DOHH2 (cell line): ENCODE results near the gene ROBO1.
A peak's percentile ranks its signal among the peaks of the same experiment; 100 is the strongest.
"Not testable (repeated sequence)": the region's sequence is repeated elsewhere in the genome, so short reads cannot be mapped to it uniquely, and the experiment has no call there.

Experiments used
- H3F3A ChIP-seq: fragments of 200-600 bp; sonication (generic), shearing (Covaris generic); 2 replicates; pipeline ENCODE4 v1.6.0; 2016; ENCODE audit warnings: antibody characterized with exemption, mild to moderate bottlenecking; ENCODE audit not compliant: control insufficient read depth, insufficient read depth
- H3K27ac ChIP-seq: fragments of 200-600 bp; sonication (generic); 2 replicates; pipeline ENCODE4 v1.5.1; 2014; ENCODE audit warnings: low read depth, mild to moderate bottlenecking, low read length, moderate library complexity
- H3K27me3 ChIP-seq: fragments of 200-600 bp; sonication (generic); 2 replicates; pipeline ENCODE4 v1.6.1; 2014; ENCODE audit warnings: mild to moderate bottlenecking, low read length, mixed read lengths; ENCODE audit not compliant: control insufficient read depth
- H3K36me3 ChIP-seq: fragments of 200-600 bp; sonication (generic); 2 replicates; pipeline ENCODE4 v1.6.1; 2014; ENCODE audit warnings: mild to moderate bottlenecking, low read length, moderate library complexity, mixed read lengths; ENCODE audit not compliant: control insufficient read depth
- H3K4me1 ChIP-seq: fragments of 200-600 bp; sonication (generic); 2 replicates; pipeline ENCODE4 v1.6.1; 2014; ENCODE audit warnings: mild to moderate bottlenecking, low read length, mixed read lengths; ENCODE audit not compliant: control insufficient read depth
- H3K4me2 ChIP-seq: fragments of 200-600 bp; sonication (generic); 2 replicates; pipeline ENCODE4 v1.6.0; 2014; ENCODE audit warnings: mild to moderate bottlenecking, low read length, moderate library complexity
- H3K4me3 ChIP-seq: fragments of 200-600 bp; sonication (generic); 2 replicates; pipeline ENCODE4 v1.5.1; 2014; ENCODE audit warnings: mild to moderate bottlenecking, low read length, mixed read lengths
- H3K79me2 ChIP-seq: fragments of 200-600 bp; sonication (generic); 2 replicates; pipeline ENCODE4 v1.6.1; 2014; ENCODE audit warnings: mild to moderate bottlenecking, low read length, mixed read lengths; ENCODE audit not compliant: control insufficient read depth
- H3K9me2 ChIP-seq: fragments of 200-600 bp; sonication (generic); replicated peaks from 2 replicates; pipeline ENCODE4 v1.6.1; 2014; ENCODE audit warnings: mild to moderate bottlenecking, low read length, mixed read lengths; ENCODE audit not compliant: control insufficient read depth
- H3K9me3 ChIP-seq: fragments of 200-600 bp; sonication (generic); 2 replicates; pipeline ENCODE4 v1.6.1; 2014; ENCODE audit warnings: antibody characterized with exemption, low read length, mixed read lengths; ENCODE audit not compliant: control insufficient read depth, insufficient read depth
- H4K20me1 ChIP-seq: fragments of 200-600 bp; sonication (generic); 2 replicates; pipeline ENCODE4 v1.6.0; 2014; ENCODE audit warnings: low read depth, mild to moderate bottlenecking, antibody characterized with exemption, low read length, moderate library complexity; ENCODE audit not compliant: control insufficient read depth, insufficient read depth
- CTCF ChIP-seq: fragments of 200-600 bp; sonication (generic); IDR thresholded peaks from one replicate; pipeline ENCODE4 v1.5.1; 2014; ENCODE audit warnings: antibody characterized with exemption, mild to moderate bottlenecking, low read depth, low read length; ENCODE audit not compliant: poor library complexity, severe bottlenecking
- EZH2phosphoT487 ChIP-seq: fragments of 200-600 bp; sonication (generic); IDR thresholded peaks from 2 replicates; pipeline ENCODE4 v1.6.1; 2017; ENCODE audit warnings: borderline replicate concordance, mild to moderate bottlenecking, antibody characterized with exemption, low read length, moderate library complexity, mixed read lengths

The ROBO1 gene

GRCh38 chr3:79506751-79507150 is 261.0 kb downstream of the ROBO1 start:
- Histone ChIP-seq H4K20me1 (no peaks in the 10 kb centered on the region), H3K4me1 (no peaks in the 10 kb centered on the region), H3K9me3 (no peaks in the 10 kb centered on the region), H3F3A (no peaks in the 10 kb centered on the region), H3K36me3 (no peaks in the 10 kb centered on the region), H3K9me2 (no peaks in the 10 kb centered on the region), H3K4me2 (no peak overlapping the region), H3K27ac (no peak overlapping the region), H3K79me2 (no peaks in the 10 kb centered on the region), H3K4me3 (no peak overlapping the region), H3K27me3 (no peaks in the 10 kb centered on the region)
- TF ChIP-seq EZH2phosphoT487, result no peak
- TF ChIP-seq CTCF, result no peak

DNA sequence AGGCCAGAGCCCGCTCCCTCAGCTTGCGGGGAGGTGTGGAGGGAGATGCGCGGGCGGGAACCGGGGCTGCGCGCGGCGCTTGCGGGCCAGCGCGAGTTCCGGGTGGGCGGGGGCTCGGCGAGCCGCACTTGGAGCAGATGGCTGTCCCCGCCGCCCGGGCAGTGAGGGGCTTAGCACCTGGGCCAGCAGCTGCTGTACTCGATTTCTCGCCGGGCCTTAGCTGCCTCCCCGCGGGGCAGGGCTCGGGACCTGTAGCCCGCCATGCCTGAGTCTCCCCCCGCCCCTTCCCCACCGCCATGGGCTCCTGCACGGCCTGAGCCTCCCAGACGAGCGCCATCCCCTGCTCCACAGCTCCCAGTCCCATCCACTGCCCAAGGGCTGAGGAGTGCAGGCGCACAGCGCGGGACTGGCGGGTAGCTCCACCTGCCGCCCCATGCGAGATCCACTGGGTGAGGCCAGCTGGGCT is 265.5 kb downstream of the ROBO1 start:
- H3K9me2 ChIP-seq, H4K20me1 ChIP-seq, H3F3A ChIP-seq, H3K27me3 ChIP-seq, H3K36me3 ChIP-seq, H3K4me1 ChIP-seq, H3K4me2 ChIP-seq, H3K9me3 ChIP-seq, H3K27ac ChIP-seq, H3K4me3 ChIP-seq, H3K79me2 ChIP-seq: not testable (repeated sequence)

GRCh38 chr3:79497447-79498111 is 270.2 kb downstream of the ROBO1 start:
- no peaks in the 10 kb centered on the region for H3K9me3 ChIP-seq
- no peaks in the 10 kb centered on the region for H3K9me2 ChIP-seq
- no peaks in the 10 kb centered on the region for H3K27me3 ChIP-seq
- H3K4me2 ChIP-seq, result no peak overlapping the region
- no peaks in the 10 kb centered on the region for H3K4me1 ChIP-seq
- H3F3A ChIP-seq, result no peaks in the 10 kb centered on the region
- no peaks in the 10 kb centered on the region for H4K20me1 ChIP-seq
- H3K4me3 ChIP-seq, result no peak overlapping the region
- TF ChIP-seq EZH2phosphoT487, result no peak
- TF ChIP-seq CTCF, result peak; percentile 53
- H3K79me2 ChIP-seq, result no peaks in the 10 kb centered on the region
- no peak overlapping the region for H3K27ac ChIP-seq
- H3K36me3 ChIP-seq, result no peaks in the 10 kb centered on the region

DNA sequence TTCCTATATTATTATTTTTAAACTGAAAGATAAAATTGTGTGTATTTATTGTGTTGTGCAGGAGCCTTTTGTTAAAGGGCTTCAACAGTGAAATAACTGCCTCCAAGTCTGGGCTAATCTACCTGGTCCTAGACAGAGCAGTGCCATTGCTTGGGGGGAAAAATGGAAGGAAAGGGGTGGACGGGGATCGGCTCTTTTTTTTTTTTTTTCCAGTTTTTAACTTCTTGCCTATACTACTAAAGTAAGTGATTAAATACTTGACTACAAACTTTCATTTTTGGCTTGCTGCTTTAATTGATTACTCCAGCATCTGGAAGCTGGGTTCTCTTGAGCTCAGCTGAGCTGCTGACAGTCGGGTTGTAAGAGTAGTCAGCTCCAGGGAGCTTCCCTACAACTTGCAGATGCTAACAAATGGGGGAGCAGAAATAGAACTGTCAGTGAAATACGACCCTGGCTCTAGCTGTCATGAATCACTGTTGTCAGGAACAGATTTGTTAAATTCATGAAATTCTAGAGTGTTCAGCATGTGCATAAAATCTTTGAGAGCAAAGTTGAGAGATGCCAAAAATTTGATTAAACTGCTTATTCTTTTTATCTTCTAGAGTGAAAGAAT is 276.7 kb downstream of the ROBO1 start:
- Histone ChIP-seq H3K4me1 (no peaks in the 10 kb centered on the region), H3K27ac (no peak overlapping the region), H3K36me3 (no peaks in the 10 kb centered on the region), H3K9me3 (no peaks in the 10 kb centered on the region), H3K9me2 (no peaks in the 10 kb centered on the region), H3K4me2 (no peak overlapping the region), H3F3A (no peaks in the 10 kb centered on the region), H3K4me3 (no peak overlapping the region), H4K20me1 (no peaks in the 10 kb centered on the region), H3K27me3 (no peaks in the 10 kb centered on the region), H3K79me2 (no peaks in the 10 kb centered on the region)
- TF ChIP-seq EZH2phosphoT487 (no peak), CTCF (no peak)
